Measurements from ENCODE around the gene CCDC57. TPM values are rescaled to one million over a fixed set of nuclear protein-coding genes. Genes with fewer than 3 reads are reported as not detected.

The CCDC57 gene
- total and polyA plus RNA-seq, 2 experiments from 2014 or later: 15.7 to 29.8 TPM

GRCh38 chr17:82080789-82081464 lies 131.7 kb downstream of the CCDC57 start:
- no peak for DNase-seq (ENCODE audit: low spot score)
- Histone ChIP-seq H3K4me3 (no peak overlapping the region), H3K4me2 (no peak overlapping the region), H3K9me3 (ENCODE audit: low read depth) (no peaks in the 10 kb centered on the region), H3K27ac (no peak overlapping the region), H3K4me1 (ENCODE audit: insufficient read depth) (no peaks in the 10 kb centered on the region), H3K79me2 (no peaks in the 10 kb centered on the region), H3K36me3 (replicated peaks; ENCODE audit: insufficient read depth, low read depth) (no peaks in the 10 kb centered on the region), H3K27me3 (no peaks in the 10 kb centered on the region), H2AFZ (no peak overlapping the region), H3K9me2 (replicated peaks; ENCODE audit: insufficient read depth) (no peaks in the 10 kb centered on the region), H4K20me1 (ENCODE audit: insufficient read depth, poor library complexity, severe bottlenecking) (peaks cover 3% of the 10 kb centered on the region)
- WGBS (ENCODE audit: low lambda C conversion rate, missing lambda C conversion rate): 96% methylated on average over 41 of the region's 44 CpGs
- no peak for TF ChIP-seq EZH2phosphoT487 (IDR thresholded peaks at IDR 0.05; ENCODE audit: low read depth, severe bottlenecking, unreplicated experiment)
- no peak for TF ChIP-seq CTCF (IDR thresholded peaks at IDR 0.05; ENCODE audit: poor library complexity)
- no peak for TF ChIP-seq EZH2 (IDR thresholded peaks at IDR 0.05; ENCODE audit: borderline replicate concordance)

GRCh38 chr17:82080048-82080788 lies 132.4 kb downstream of the CCDC57 start:
- Histone ChIP-seq H3K27me3 (no peaks in the 10 kb centered on the region), H2AFZ (no peak overlapping the region)
- WGBS (ENCODE audit: low lambda C conversion rate, missing lambda C conversion rate): 93% methylated on average over 35 of the region's 36 CpGs

GRCh38 chr17:82079001-82079677 lies 133.5 kb downstream of the CCDC57 start:
- no peak for TF ChIP-seq EZH2 (IDR thresholded peaks at IDR 0.05; ENCODE audit: borderline replicate concordance)
- Histone ChIP-seq H3K9me2 (replicated peaks; ENCODE audit: insufficient read depth) (no peaks in the 10 kb centered on the region), H4K20me1 (ENCODE audit: insufficient read depth, poor library complexity, severe bottlenecking) (peaks cover 3% of the 10 kb centered on the region), H3K4me1 (ENCODE audit: insufficient read depth) (no peaks in the 10 kb centered on the region), H3K4me2 (no peak overlapping the region), H3K9me3 (ENCODE audit: low read depth) (no peaks in the 10 kb centered on the region), H3K27me3 (no peaks in the 10 kb centered on the region), H3K27ac (no peak overlapping the region), H3K36me3 (replicated peaks; ENCODE audit: insufficient read depth, low read depth) (no peaks in the 10 kb centered on the region), H3K4me3 (no peak overlapping the region), H2AFZ (no peak overlapping the region), H3K79me2 (no peaks in the 10 kb centered on the region)
- WGBS (ENCODE audit: low lambda C conversion rate, missing lambda C conversion rate): 98% methylated on average over 37 of the region's 47 CpGs
- no peak for DNase-seq (ENCODE audit: low spot score)

More at GRCh38 chr17:82080048-82080788, 132.4 kb downstream of the CCDC57 start:
- peaks cover 3% of the 10 kb centered on the region for H4K20me1 ChIP-seq (ENCODE audit: insufficient read depth, poor library complexity, severe bottlenecking)
- no peaks in the 10 kb centered on the region for H3K9me3 ChIP-seq (ENCODE audit: low read depth)
- DNase-seq (ENCODE audit: low spot score): no peak
- no peaks in the 10 kb centered on the region for H3K79me2 ChIP-seq
- H3K27ac ChIP-seq: no peak overlapping the region
- H3K4me3 ChIP-seq: no peak overlapping the region
- TF ChIP-seq CTCF (IDR thresholded peaks at IDR 0.05; ENCODE audit: poor library complexity) (no peak), EZH2 (IDR thresholded peaks at IDR 0.05; ENCODE audit: borderline replicate concordance) (no peak), EZH2phosphoT487 (IDR thresholded peaks at IDR 0.05; ENCODE audit: low read depth, severe bottlenecking, unreplicated experiment) (no peak)
- H3K9me2 ChIP-seq (replicated peaks; ENCODE audit: insufficient read depth): no peaks in the 10 kb centered on the region
- H3K4me1 ChIP-seq (ENCODE audit: insufficient read depth): no peaks in the 10 kb centered on the region
- H3K36me3 ChIP-seq (replicated peaks; ENCODE audit: insufficient read depth, low read depth): no peaks in the 10 kb centered on the region
- no peak overlapping the region for H3K4me2 ChIP-seq

GRCh38 chr17:82078433-82078832 lies 134.2 kb downstream of the CCDC57 start:
- Histone ChIP-seq H3K79me2 (no peaks in the 10 kb centered on the region), H3K36me3 (replicated peaks; ENCODE audit: insufficient read depth, low read depth) (no peaks in the 10 kb centered on the region), H3K9me3 (ENCODE audit: low read depth) (no peaks in the 10 kb centered on the region), H4K20me1 (ENCODE audit: insufficient read depth, poor library complexity, severe bottlenecking) (peaks cover 3% of the 10 kb centered on the region), H2AFZ (no peak overlapping the region), H3K4me2 (no peak overlapping the region), H3K27me3 (no peaks in the 10 kb centered on the region), H3K9me2 (replicated peaks; ENCODE audit: insufficient read depth) (no peaks in the 10 kb centered on the region), H3K4me1 (ENCODE audit: insufficient read depth) (no peaks in the 10 kb centered on the region), H3K27ac (no peak overlapping the region), H3K4me3 (no peak overlapping the region)
- TF ChIP-seq EZH2 (IDR thresholded peaks at IDR 0.05; ENCODE audit: borderline replicate concordance) (no peak), CTCF (IDR thresholded peaks at IDR 0.05; ENCODE audit: poor library complexity) (no peak), EZH2phosphoT487 (IDR thresholded peaks at IDR 0.05; ENCODE audit: low read depth, severe bottlenecking, unreplicated experiment) (no peak)
- 97% methylated on average over 17 of the region's 18 CpGs for WGBS (ENCODE audit: low lambda C conversion rate, missing lambda C conversion rate)
- no peak for DNase-seq (ENCODE audit: low spot score)

All from hepatocyte (in vitro differentiated cells).